ENCODE results near the gene ANKRD27.
"Not testable (repeated sequence)": the region's sequence is repeated elsewhere in the genome, so short reads cannot be mapped to it uniquely, and the experiment has no call there.

DNA sequence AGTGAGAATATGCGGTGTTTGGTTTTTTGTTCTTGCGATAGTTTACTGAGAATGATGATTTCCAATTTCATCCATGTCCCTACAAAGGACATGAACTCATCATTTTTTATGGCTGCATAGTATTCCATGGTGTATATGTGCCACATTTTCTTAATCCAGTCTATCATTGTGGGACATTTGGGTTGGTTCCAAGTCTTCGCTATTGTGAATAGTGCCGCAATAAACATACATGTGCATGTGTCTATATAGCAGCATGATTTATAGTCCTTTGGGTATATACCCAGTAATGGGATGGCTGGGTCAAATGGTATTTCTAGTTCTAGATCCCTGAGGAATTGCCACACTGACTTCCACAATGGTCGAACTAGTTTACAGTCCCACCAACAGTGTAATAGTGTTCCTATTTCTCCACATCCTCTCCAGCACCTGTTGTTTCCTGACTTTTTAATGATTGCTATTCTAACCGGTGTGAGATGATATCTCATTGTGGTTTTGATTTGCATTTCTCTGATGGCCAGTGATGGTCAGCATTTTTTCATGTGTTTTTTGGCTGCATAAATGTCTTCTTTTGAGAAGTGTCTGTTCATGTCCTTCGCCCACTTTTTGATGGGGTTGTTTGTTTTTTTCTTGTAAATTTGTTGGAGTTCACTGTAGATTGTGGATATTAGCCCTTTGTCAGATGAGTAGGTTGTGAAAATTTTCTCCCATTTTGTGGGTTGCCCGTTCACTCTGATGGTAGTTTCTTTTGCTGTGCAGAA, 87.1 kb downstream of the ANKRD27 start:
- TF ChIP-seq, protein P1, sequence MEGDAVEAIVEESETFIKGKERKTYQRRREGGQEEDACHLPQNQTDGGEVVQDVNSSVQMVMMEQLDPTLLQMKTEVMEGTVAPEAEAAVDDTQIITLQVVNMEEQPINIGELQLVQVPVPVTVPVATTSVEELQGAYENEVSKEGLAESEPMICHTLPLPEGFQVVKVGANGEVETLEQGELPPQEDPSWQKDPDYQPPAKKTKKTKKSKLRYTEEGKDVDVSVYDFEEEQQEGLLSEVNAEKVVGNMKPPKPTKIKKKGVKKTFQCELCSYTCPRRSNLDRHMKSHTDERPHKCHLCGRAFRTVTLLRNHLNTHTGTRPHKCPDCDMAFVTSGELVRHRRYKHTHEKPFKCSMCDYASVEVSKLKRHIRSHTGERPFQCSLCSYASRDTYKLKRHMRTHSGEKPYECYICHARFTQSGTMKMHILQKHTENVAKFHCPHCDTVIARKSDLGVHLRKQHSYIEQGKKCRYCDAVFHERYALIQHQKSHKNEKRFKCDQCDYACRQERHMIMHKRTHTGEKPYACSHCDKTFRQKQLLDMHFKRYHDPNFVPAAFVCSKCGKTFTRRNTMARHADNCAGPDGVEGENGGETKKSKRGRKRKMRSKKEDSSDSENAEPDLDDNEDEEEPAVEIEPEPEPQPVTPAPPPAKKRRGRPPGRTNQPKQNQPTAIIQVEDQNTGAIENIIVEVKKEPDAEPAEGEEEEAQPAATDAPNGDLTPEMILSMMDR (IDR thresholded peaks at IDR 0.05), result not testable (repeated sequence)
- not testable (repeated sequence) for TF ChIP-seq EZH2 (IDR thresholded peaks at IDR 0.05; ENCODE audit: borderline replicate concordance, insufficient read depth, low read depth, low read length, poor library complexity, severe bottlenecking)
